NCI-H1105 (cell line): ENCODE results near the gene UBE3C.
A peak's percentile ranks its signal among the peaks of the same experiment; 100 is the strongest.
"Not testable (repeated sequence)": the region's sequence is repeated elsewhere in the genome, so short reads cannot be mapped to it uniquely, and the experiment has no call there.

Experiments
- DNase-seq: peaks from one replicate; lab custom pipeline; 2025; lab: John Stamatoyannopoulos, UW

UBE3C gene

GRCh38 chr7:157130849-157131248 lies 7.9 kb upstream of the UBE3C start:
- not testable (repeated sequence) for DNase-seq

- DNase-seq: no peak
Measured at GRCh38 chr7:157132796-157133195, 5.9 kb upstream of the UBE3C start.

- DNase-seq: no peak
Measured at GRCh38 chr7:157133304-157133703, 5.4 kb upstream of the UBE3C start.

GRCh38 chr7:157136372-157136771 lies 2.4 kb upstream of the UBE3C start:
- no peak for DNase-seq

GRCh38 chr7:157138101-157138423 lies 664 bp upstream of the UBE3C start:
- DNase-seq: no peak

- no peak for DNase-seq
Measured at GRCh38 chr7:157139111-157139809, 534 bp downstream of the UBE3C start.

- DNase-seq: no peak
Measured at GRCh38 chr7:157139810-157140510, 1.2 kb downstream of the UBE3C start.

- no peak for DNase-seq
Measured at GRCh38 chr7:157140511-157140905, 1.8 kb downstream of the UBE3C start.

- no peak for DNase-seq
Measured at GRCh38 chr7:157141525-157142060, 2.9 kb downstream of the UBE3C start.

GRCh38 chr7:157143788-157144187 lies 5.1 kb downstream of the UBE3C start:
- no peak for DNase-seq

- no peak for DNase-seq
Measured at GRCh38 chr7:157149317-157149716, 10.6 kb downstream of the UBE3C start.

- no peak for DNase-seq
Measured at GRCh38 chr7:157150882-157151281, 12.2 kb downstream of the UBE3C start.

GRCh38 chr7:157151626-157152339 lies 13.1 kb downstream of the UBE3C start:
- no peak for DNase-seq

GRCh38 chr7:157152391-157152937 lies 13.7 kb downstream of the UBE3C start:
- no peak for DNase-seq

GRCh38 chr7:157153260-157153659 lies 14.5 kb downstream of the UBE3C start:
- no peak for DNase-seq

- no peak for DNase-seq
Measured at GRCh38 chr7:157155959-157156358, 17.2 kb downstream of the UBE3C start.

GRCh38 chr7:157158400-157158799 lies 19.7 kb downstream of the UBE3C start:
- peak; percentile 36 for DNase-seq

GRCh38 chr7:157159537-157159936 lies 20.8 kb downstream of the UBE3C start:
- DNase-seq: not testable (repeated sequence)

GRCh38 chr7:157160433-157160832 lies 21.7 kb downstream of the UBE3C start:
- DNase-seq: no peak

- DNase-seq: no peak
Measured at GRCh38 chr7:157165987-157166386, 27.3 kb downstream of the UBE3C start.

- DNase-seq: no peak
Measured at GRCh38 chr7:157168571-157168970, 29.8 kb downstream of the UBE3C start.

- DNase-seq: no peak
Measured at GRCh38 chr7:157176771-157177170, 38.0 kb downstream of the UBE3C start.
